ENCODE measurements around the gene ARHGAP44.

ARHGAP44 gene

DNA sequence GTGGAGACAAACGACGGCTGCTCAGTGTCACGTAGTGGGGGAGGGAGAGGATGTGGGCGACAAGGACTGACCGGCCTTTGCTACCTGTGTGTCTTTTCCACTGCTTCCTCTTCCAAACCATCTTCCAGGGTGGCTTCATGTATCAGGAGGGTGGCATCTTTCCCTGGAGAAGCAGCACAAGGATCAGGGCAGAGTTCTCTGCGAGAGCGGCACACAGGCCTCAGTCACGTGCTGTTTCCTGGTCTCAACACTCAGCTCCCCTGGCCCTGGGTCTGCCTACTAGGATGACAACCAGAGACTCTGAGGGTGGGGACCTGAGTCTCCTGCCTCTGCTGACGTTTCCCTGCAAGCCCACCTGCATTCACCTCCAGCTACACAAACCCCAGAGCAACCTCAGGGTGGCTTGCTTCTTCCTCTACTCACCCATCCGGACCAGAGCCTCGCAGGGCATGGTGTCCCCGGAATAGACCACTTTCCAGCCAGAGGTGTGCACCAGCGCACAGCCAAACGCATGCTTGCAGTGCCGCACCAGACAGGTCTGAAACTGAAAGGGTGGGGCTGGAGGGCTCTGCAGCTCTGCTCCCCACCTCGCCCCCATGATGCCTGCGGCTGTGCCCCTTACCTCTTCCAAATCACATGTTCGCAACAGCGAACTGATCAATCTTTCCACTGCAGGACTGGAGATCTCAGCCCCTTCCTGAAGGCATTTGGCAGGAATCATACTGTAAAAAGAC lies 205.2 kb downstream of the ARHGAP44 start:
- H3K4me3 ChIP-seq (replicated peaks; ENCODE audit: low read depth, low read length) = no peak overlapping the region
- TF ChIP-seq, protein P1, sequence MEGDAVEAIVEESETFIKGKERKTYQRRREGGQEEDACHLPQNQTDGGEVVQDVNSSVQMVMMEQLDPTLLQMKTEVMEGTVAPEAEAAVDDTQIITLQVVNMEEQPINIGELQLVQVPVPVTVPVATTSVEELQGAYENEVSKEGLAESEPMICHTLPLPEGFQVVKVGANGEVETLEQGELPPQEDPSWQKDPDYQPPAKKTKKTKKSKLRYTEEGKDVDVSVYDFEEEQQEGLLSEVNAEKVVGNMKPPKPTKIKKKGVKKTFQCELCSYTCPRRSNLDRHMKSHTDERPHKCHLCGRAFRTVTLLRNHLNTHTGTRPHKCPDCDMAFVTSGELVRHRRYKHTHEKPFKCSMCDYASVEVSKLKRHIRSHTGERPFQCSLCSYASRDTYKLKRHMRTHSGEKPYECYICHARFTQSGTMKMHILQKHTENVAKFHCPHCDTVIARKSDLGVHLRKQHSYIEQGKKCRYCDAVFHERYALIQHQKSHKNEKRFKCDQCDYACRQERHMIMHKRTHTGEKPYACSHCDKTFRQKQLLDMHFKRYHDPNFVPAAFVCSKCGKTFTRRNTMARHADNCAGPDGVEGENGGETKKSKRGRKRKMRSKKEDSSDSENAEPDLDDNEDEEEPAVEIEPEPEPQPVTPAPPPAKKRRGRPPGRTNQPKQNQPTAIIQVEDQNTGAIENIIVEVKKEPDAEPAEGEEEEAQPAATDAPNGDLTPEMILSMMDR (IDR thresholded peaks at IDR 0.05; ENCODE audit: low read length, missing control alignments) = no peak
- no peak for DNase-seq (ENCODE audit: low read depth)

DNA sequence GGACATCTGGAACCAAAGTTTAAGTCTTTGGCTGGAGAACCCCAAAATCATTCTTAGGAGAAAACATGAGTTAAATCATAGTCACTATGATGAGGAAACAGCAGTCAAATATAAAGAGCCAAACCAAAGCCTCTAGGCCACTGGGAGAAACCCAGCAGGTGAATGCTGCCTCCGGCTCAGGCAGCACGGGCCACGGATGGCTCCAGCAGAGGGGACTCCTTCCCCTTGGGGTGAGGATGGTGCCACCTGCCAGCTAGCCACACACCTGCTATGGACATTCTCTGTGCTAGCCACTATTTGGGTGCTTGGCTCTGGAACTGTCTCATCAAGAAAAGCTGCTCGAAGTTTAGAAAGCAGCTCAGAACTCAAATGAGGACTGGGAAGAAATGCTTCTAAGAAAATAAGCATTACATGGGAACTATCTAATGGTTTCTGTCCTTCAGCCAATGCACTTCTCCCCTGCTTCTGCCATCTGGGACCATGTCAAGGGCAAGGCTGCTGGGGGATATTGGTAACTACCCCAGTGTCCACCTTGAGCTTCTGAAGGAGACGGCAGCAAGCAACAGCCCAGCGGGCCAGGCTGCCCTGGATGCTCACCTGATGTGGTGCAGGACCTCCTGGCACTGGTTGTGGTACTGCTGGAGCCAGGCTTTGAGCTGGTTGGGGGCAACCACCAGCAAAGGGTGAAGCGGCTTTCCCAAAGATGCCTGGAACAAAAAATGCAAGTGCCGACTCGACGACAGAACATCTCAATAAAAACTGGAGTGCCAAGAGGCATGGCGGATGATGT lies 206.0 kb downstream of the ARHGAP44 start:
- no peak for DNase-seq (ENCODE audit: low read depth)
- TF ChIP-seq, protein P1 (IDR thresholded peaks at IDR 0.05; ENCODE audit: low read length, missing control alignments) = no peak
- no peak overlapping the region for H3K4me3 ChIP-seq (replicated peaks; ENCODE audit: low read depth, low read length)

DNA sequence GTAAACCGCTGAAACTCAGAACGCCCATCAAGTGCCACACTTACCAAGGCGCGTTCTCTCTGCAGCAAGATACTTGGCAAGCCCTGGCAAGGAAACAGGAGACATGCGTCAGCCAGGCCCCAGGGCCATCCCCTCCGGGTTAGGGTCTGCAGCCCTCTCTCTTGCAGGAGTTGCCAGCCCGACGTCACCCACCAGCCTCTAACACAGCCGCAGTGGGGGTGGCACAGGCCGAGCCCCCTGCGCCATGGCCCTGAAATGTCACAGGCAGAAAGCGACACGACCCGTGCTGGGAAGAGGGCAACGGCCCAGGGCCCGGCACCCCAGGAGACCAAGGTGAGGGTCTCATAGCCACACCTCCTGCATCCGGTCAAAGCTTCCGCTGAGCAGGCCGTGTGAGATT lies 206.6 kb downstream of the ARHGAP44 start:
- no peak overlapping the region for H3K4me3 ChIP-seq (replicated peaks; ENCODE audit: low read depth, low read length)
- TF ChIP-seq, protein P1 (IDR thresholded peaks at IDR 0.05; ENCODE audit: low read length, missing control alignments) = no peak
- no peak for DNase-seq (ENCODE audit: low read depth)

DNA sequence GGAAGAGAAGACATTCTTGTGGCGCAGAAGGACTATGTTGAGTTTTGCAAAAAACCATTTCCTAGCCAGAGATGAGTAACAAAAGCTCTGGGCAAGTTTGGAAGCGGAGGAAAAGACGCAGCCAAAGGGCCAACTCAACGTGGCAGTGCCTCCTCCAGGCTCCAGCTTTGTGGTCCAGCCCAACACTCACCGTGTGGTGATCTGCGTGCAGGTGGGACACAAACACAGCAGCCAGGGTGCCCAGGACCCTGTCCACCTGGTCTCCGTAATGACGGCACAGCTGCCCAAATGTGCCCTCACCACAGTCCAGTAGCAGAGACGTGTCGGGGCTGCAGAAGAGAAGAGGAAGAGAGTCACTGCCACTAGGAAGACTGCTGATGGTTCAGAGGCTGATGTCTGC lies 207.1 kb downstream of the ARHGAP44 start:
- no peak for DNase-seq (ENCODE audit: low read depth)

DNA sequence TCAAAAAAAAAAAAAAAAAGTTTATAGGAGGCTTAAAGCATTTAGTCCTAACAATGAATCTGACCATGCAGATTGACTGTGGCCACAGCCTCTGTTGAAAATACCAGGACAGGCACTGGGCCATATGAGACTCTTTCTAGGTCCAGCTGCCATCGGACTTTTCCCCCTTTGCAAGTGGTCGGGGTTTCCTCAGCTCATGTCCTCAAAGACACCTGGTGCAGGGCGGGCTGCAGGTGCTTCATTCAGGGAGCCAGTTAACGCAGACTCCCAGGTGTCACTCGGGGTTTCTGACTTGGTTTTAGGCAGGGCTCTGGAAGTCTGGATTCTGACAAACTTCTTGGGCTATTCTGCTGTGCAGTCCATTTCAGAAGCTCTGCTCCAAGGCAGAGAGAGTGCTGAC lies 207.6 kb downstream of the ARHGAP44 start:
- no peak for DNase-seq (ENCODE audit: low read depth)
- TF ChIP-seq, protein P1 (IDR thresholded peaks at IDR 0.05; ENCODE audit: low read length, missing control alignments) = no peak
- H3K4me3 ChIP-seq (replicated peaks; ENCODE audit: low read depth, low read length) = no peak overlapping the region

More for the DNA sequence above, 207.1 kb downstream of the ARHGAP44 start:
- TF ChIP-seq, protein P1 (IDR thresholded peaks at IDR 0.05; ENCODE audit: low read length, missing control alignments) = no peak
- no peak overlapping the region for H3K4me3 ChIP-seq (replicated peaks; ENCODE audit: low read depth, low read length)

DNA sequence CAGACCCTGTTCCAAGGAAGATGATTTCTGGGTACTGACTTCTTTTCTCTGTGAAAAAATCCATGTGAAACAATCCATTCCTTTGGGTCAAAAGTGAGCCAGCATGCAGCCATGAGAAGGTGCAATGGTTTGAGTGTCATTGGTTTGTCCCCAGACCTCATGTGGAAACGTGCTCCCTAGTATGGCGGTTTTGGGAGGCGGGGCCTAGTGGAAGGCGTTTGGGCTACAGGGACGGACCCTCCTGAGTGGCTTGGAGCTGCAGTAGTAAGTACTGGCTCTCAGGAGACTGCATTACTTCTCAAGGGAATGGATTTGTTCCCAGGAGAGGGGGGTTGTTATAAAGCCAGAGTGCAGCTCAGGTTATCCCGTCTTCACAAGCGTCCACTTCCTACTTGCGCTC lies 209.2 kb downstream of the ARHGAP44 start:
- H3K4me3 ChIP-seq (replicated peaks; ENCODE audit: low read depth, low read length) = no peak overlapping the region
- TF ChIP-seq, protein P1 (IDR thresholded peaks at IDR 0.05; ENCODE audit: low read length, missing control alignments) = no peak
- DNase-seq (ENCODE audit: low read depth) = no peak

All from fibroblast of pulmonary artery (primary cell).